Activated T-cell treated with anti-CD3 and anti-CD28 coated beads for 1 hour (primary cell): ENCODE data around the gene SRSF5.
"Not testable (repeated sequence)": the region's sequence is repeated elsewhere in the genome, so short reads cannot be mapped to it uniquely, and the experiment has no call there.

ENCODE experiments used
- DNase-seq: peaks from one replicate; pipeline ENCODE4 v3.0.0-alpha.2; 2020; ENCODE audit warnings: low read depth

The SRSF5 gene

DNA sequence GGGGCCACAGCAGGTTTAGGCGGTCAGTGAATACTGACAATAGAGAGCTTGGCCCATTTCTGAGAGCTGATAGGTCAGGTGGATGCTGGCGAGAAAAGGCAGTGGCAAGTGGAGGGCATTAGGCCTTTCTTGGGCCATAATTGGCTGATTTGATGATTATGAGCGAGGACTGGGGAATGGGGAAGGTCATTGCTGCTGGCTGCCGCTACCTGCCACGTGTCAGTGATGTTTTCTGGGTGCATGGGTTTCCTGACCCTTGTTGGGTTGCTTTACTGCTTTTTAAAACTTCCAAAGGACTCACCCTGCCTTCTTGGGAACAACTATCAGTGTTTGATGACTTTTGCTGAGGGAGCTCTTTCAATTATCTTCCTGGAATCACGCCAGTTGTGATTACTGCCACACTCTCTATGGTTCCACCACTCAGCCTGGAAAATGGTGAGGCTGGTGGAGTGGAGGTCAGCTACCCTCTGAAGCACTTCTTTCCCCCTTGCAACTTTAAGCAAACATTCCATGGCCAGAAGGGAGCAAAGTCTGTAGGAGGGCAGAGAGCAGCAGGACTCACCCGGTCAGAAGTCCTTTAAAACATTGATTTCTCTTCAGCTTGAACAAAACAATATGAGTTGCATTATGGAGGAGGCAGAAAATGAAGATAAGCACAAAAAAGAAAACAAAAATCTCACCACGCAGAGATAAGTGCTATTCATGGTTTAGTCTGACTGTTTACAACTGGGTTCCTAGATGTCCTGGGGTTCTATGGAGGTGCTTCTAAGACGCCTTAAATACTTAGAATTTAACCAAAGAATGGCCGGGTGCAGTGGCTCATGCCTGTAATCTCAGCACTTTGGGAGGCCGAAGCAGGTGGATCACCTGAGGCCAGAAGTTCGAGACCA, 42.2 kb downstream of the SRSF5 start:
- DNase-seq = no peak

DNA sequence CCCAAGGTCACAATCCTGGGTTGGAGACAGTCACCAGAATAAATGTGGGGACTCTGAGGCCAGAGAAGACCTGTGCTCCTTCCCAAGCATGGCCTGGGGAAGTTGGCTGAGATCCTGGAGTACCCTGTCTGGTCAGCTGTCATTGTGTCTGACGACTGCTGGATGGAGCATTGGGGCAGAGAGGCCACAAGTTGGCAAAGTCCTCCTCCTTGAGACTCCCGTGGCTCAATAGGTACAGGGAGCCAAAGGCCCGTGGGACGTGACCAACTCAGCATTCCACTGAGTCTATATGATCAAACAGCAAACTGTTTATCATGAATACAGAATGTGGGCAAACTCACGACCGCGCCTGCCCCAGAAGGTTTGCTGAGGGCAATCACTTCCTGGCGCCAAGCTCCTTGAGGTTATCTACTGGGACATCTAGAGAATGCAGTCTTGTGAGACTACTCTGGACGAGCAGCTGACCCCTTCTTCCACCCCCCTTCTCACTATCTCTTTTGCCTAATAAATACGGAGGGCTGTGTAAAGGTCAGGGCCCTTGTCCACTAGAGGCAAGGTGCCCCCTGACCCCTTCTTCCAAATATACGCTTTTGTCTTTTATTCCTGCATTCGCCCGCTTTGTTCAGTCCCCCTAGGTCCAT, 44.4 kb downstream of the SRSF5 start:
- no peak for DNase-seq

GRCh38 chr14:69811868-69812252, 44.9 kb downstream of the SRSF5 start:
- no peak for DNase-seq

DNA sequence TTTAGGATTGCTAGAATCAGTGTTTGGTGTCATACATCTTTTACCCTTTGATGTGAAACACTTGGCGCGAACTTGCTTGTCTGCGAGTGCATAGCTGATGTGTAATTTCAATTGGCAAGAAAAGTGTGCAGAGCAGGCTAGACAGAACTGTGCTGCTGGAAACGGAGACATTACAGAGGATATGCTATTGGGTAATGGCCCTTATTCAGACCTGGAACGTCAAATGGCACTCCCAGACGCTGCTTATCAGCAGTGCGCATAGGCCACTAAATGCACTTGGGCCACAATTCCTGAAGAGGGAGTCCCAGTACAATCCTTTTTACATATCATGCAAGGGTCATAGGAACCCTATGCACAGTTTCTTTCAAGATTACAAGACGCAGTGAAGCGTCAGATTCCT, 45.8 kb downstream of the SRSF5 start:
- no peak for DNase-seq

DNA sequence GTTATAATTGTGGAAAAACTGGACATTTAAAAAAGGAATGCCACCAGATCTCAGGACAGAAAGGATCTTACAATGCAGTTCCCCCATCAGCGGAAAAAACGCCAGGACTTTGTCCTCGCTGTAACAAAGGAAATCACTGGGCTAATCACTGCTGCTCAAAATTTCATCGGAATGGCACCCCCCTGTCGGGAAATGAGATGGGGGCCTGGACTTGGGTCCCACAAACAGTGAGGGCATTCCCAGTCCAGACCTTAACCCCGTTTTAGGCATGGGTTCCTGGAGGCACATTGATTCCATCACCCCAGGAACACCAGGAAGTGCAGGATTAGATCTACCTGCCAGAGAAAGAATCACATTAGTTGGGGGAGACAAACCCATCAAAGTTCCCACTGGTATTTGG, 46.4 kb downstream of the SRSF5 start:
- DNase-seq = not testable (repeated sequence)

DNA sequence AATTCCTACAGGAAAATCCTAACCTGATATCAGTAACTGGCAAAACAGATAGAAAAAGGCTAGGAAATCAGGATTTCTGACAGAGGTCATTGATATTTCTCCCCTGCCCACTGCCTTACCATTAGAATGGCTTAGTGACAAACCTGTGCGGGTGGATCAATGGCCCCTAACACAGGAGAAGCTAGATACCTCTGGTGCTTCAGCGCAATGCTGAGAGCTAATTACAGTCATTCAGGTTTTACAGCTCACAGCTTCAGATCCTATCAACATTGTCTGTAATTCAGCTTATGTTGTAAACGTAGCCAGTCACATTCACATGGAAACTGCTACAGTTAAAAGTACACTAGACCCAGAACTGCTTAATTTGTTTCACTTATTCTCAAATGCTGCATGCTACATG, 47.5 kb downstream of the SRSF5 start:
- DNase-seq = no peak

GRCh38 chr14:69815556-69815955, 48.6 kb downstream of the SRSF5 start:
- DNase-seq = no peak

- no peak for DNase-seq
Measured at GRCh38 chr14:69816216-69816615, 49.3 kb downstream of the SRSF5 start.

DNA sequence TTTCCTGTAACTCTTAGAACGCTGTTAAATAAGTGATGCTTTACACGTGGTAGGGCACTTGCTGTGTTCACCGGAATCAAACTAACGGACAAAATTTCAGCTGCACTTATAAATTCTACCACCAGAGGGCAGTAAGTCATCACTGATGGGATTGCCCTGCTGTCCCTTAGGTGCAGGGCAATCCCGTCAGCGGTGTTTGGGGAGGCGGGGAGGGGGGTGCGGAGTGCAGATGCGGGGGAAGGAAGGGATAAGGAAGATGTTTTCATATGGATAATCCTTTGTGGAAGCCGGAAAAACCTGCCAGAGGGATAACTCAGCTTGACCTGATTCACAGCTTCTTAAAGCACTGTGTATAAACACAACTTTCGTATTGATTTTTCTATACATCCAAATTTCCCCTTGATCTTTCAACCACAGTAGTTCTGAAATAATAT, 51.8 kb downstream of the SRSF5 start:
- peak; percentile 9 for DNase-seq

- no peak for DNase-seq
Measured at GRCh38 chr14:69819607-69820006, 52.7 kb downstream of the SRSF5 start.

DNA sequence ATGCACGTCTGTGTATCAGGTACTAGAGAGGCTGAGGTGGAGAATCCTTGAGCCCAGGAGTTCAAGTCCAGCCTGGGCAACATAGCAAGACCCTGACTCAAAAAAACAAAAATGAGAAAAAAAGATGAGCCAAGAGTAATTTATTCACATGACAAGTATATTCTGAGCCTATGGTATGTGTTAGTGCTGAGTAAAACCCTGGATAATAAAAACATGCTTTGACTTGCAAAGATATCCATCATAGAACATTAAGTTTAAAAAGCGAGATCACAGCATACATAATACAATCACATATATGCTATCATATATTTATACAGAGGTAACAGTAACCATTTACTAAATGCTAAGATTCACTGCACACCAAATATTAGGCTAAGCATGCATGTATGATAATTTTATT, 54.0 kb downstream of the SRSF5 start:
- no peak for DNase-seq
